H1 (cell line): ENCODE data around the gene SLC39A2. TPM values are rescaled to one million over a fixed set of nuclear protein-coding genes. Genes with fewer than 3 reads are reported as not detected.

Source experiments
- CTCF ChIA-PET: fragments of 300-600 bp; sonication (Branson Sonifier 250); formaldehyde crosslinking; loops from one replicate; lab custom pipeline; 2021; ENCODE audit not compliant: partially characterized antibody; lab: Charles Lee
- POLR2A ChIA-PET: fragments of 300-600 bp; sonication (Branson Sonifier 250); formaldehyde crosslinking; loops from one replicate; lab custom pipeline; 2021; ENCODE audit warnings: inconsistent platforms; ENCODE audit not compliant: partially characterized antibody; lab: Charles Lee
- DNase-seq, 2 experiments: peaks; one replicate each; pipeline versions ENCODE4 v3.0.0 to v3.0.0-alpha.2; 2010 to 2022; ENCODE audit warnings: low spot score in 2 of 2, low read depth in 1 of 2, mixed read lengths in 1 of 2
- FAIRE-seq: peaks from 2 replicates; lab custom pipeline; 2011; peaks lifted over from hg19 to GRCh38; lab: Jason Lieb, UNC
- H2AFZ ChIP-seq: 2 replicates; pipeline ENCODE4 v1.8.1; 2012; ENCODE audit warnings: low read length, inconsistent platforms
- H2AK5ac ChIP-seq: 2 replicates; pipeline ENCODE4 v1.6.1; 2013; ENCODE audit warnings: low read depth, low read length
- H2BK120ac ChIP-seq: replicated peaks from 2 replicates; pipeline ENCODE3; 2013; ENCODE audit warnings: low read depth, low read length, inconsistent platforms
- H2BK12ac ChIP-seq: 2 replicates; pipeline ENCODE4 v1.6.1; 2013; ENCODE audit warnings: low read depth, low read length
- H2BK15ac ChIP-seq: 2 replicates; pipeline ENCODE4 v1.6.1; 2013; ENCODE audit warnings: low read length
- H2BK20ac ChIP-seq: 2 replicates; pipeline ENCODE4 v1.6.1; 2013; ENCODE audit warnings: low read length
- H2BK5ac ChIP-seq: 2 replicates; pipeline ENCODE4 v1.6.1; 2013; ENCODE audit warnings: low read depth, low read length
- H3K14ac ChIP-seq: 2 replicates; pipeline ENCODE4 v1.6.1; 2013; ENCODE audit warnings: inconsistent platforms; ENCODE audit not compliant: insufficient read length
- H3K18ac ChIP-seq: 2 replicates; pipeline ENCODE4 v1.6.1; 2013; ENCODE audit warnings: low read length; ENCODE audit errors: extremely low read depth
- H3K23ac ChIP-seq: 2 replicates; pipeline ENCODE4 v1.6.1; 2013; ENCODE audit warnings: inconsistent platforms; ENCODE audit not compliant: insufficient read length
- H3K23me2 ChIP-seq: 2 replicates; pipeline ENCODE4 v1.6.1; 2013; ENCODE audit warnings: low read depth, low read length
- H3K27ac ChIP-seq: 2 replicates; pipeline ENCODE4 v1.6.1; 2011; ENCODE audit warnings: low read depth, low read length, inconsistent platforms
- H3K27me3 ChIP-seq, 4 experiments: replicated peaks in 1 of 4; 1 replicate in 1 of 4; 2 replicates in 3 of 4; pipeline versions ENCODE4 v1.6.1 to v1.8.1; 2011 to 2013; ENCODE audit warnings: low read length in 3 of 4, mild to moderate bottlenecking in 3 of 4, inconsistent platforms in 2 of 4, mixed read lengths in 2 of 4, moderate library complexity in 1 of 4; ENCODE audit not compliant: control insufficient read depth in 3 of 4, insufficient read depth in 3 of 4; ENCODE audit errors: extremely low read depth in 1 of 4
- H3K36me3 ChIP-seq, 4 experiments: 2 replicates each; pipeline versions ENCODE4 v1.6.1 to v1.8.1; 2011 to 2013; ENCODE audit warnings: mild to moderate bottlenecking in 4 of 4, low read length in 3 of 4, moderate library complexity in 2 of 4, control low read depth in 1 of 4, inconsistent platforms in 1 of 4; ENCODE audit not compliant: insufficient read depth in 4 of 4, control insufficient read depth in 2 of 4
- H3K4ac ChIP-seq: replicated peaks from 2 replicates; pipeline ENCODE3; 2013; ENCODE audit warnings: low read length, low read depth, mixed read lengths, inconsistent platforms; ENCODE audit not compliant: insufficient read length
- H3K4me1 ChIP-seq, 4 experiments: replicated peaks in 1 of 4; 1 replicate in 1 of 4; 2 replicates in 3 of 4; pipeline versions ENCODE4 v1.6.1 to v1.8.1; 2011 to 2013; ENCODE audit warnings: low read length in 3 of 4, inconsistent platforms in 2 of 4, mixed read lengths in 1 of 4; ENCODE audit not compliant: insufficient read depth in 4 of 4, control insufficient read depth in 3 of 4
- H3K4me2 ChIP-seq, 2 experiments: 2 replicates each; pipeline versions ENCODE4 v1.6.1 to v1.8.1; 2011 to 2013; ENCODE audit warnings: low read depth in 2 of 2, low read length in 2 of 2, control low read depth in 1 of 2, inconsistent platforms in 1 of 2, mild to moderate bottlenecking in 1 of 2; ENCODE audit not compliant: insufficient read depth in 1 of 2
- H3K4me3 ChIP-seq, 4 experiments: fragments of 200-600, 300-600 bp in 1 of 4; sonication (generic), shearing (Covaris generic), sonication (Bioruptor Twin) in 1 of 4; 2 replicates each; pipeline versions ENCODE4 v1.5.1 to v1.8.1; 2011 to 2016; ENCODE audit warnings: low read length in 4 of 4, low read depth in 3 of 4, control low read depth in 2 of 4, inconsistent platforms in 2 of 4, mild to moderate bottlenecking in 2 of 4, mixed read lengths in 1 of 4, moderate library complexity in 1 of 4; ENCODE audit not compliant: insufficient read depth in 2 of 4; ENCODE audit errors: extremely low read depth in 1 of 4
- H3K56ac ChIP-seq: replicated peaks from 2 replicates; pipeline ENCODE3; 2013; ENCODE audit warnings: low read depth, mild to moderate bottlenecking, mixed read lengths, low read length, inconsistent platforms; ENCODE audit not compliant: insufficient read length
- H3K79me1 ChIP-seq: 2 replicates; pipeline ENCODE4 v1.6.1; 2013; ENCODE audit warnings: low read depth, low read length, control low read depth
- H3K79me2 ChIP-seq, 2 experiments: 2 replicates each; pipeline versions ENCODE4 v1.6.1 to v1.8.1; 2012 to 2013; ENCODE audit warnings: low read length in 2 of 2, mild to moderate bottlenecking in 2 of 2, inconsistent platforms in 1 of 2; ENCODE audit not compliant: insufficient read depth in 2 of 2, control insufficient read depth in 1 of 2
- H3K9ac ChIP-seq, 4 experiments: replicated peaks in 1 of 4; 1 replicate in 1 of 4; 2 replicates in 3 of 4; pipeline versions ENCODE4 v1.6.1 to v1.8.1; 2011 to 2013; ENCODE audit warnings: low read depth in 3 of 4, low read length in 3 of 4, control low read depth in 2 of 4, mild to moderate bottlenecking in 2 of 4, moderate library complexity in 2 of 4, inconsistent platforms in 1 of 4; ENCODE audit errors: extremely low read depth in 1 of 4
- H3K9me3 ChIP-seq, 2 experiments: 2 replicates each; pipeline versions ENCODE4 v1.6.1 to v1.8.1; 2012 to 2013; ENCODE audit warnings: mild to moderate bottlenecking in 2 of 2, moderate library complexity in 2 of 2, control low read depth in 1 of 2, inconsistent platforms in 1 of 2, low read depth in 1 of 2, low read length in 1 of 2, mixed read lengths in 1 of 2; ENCODE audit not compliant: insufficient read depth in 2 of 2
- H4K20me1 ChIP-seq, 2 experiments: replicated peaks in 1 of 2; 2 replicates each; pipeline versions ENCODE3 to v1.8.1; 2011 to 2013; ENCODE audit warnings: inconsistent platforms in 2 of 2, low read length in 2 of 2, mild to moderate bottlenecking in 1 of 2; ENCODE audit not compliant: insufficient read depth in 2 of 2, control insufficient read depth in 1 of 2
- H4K5ac ChIP-seq: 2 replicates; pipeline ENCODE4 v1.6.1; 2013; ENCODE audit warnings: low read length, low read depth, mixed read lengths, inconsistent platforms; ENCODE audit not compliant: insufficient read length
- H4K8ac ChIP-seq: 2 replicates; pipeline ENCODE4 v1.8.0; 2013; ENCODE audit warnings: mild to moderate bottlenecking, moderate library complexity, low read length, inconsistent platforms; ENCODE audit not compliant: insufficient read depth; ENCODE audit errors: extremely low read depth
- H4K91ac ChIP-seq: replicated peaks from 2 replicates; pipeline ENCODE3; 2013; ENCODE audit warnings: low read length, mixed read lengths, inconsistent platforms; ENCODE audit not compliant: insufficient read length
- BCL11A ChIP-seq, 2 experiments: IDR thresholded peaks; one replicate each; pipeline ENCODE4 v1.6.1; 2011; ENCODE audit warnings: low read depth in 2 of 2, low read length in 2 of 2, mild to moderate bottlenecking in 2 of 2
- CREB1 ChIP-seq: IDR thresholded peaks from 2 replicates; pipeline ENCODE4 v1.6.1; 2012; ENCODE audit warnings: inconsistent platforms
- E2F6 ChIP-seq: IDR thresholded peaks from 2 replicates; pipeline ENCODE4 v1.6.1; 2012; ENCODE audit warnings: inconsistent platforms
- FOSL1 ChIP-seq: IDR thresholded peaks from 2 replicates; pipeline ENCODE4 v1.6.1; 2011; ENCODE audit warnings: mild to moderate bottlenecking, low read depth, low read length, moderate library complexity; ENCODE audit not compliant: insufficient read depth
- GABPA ChIP-seq: IDR thresholded peaks from 2 replicates; pipeline ENCODE4 v1.6.1; 2011; ENCODE audit warnings: mild to moderate bottlenecking, low read length, moderate library complexity, borderline replicate concordance; ENCODE audit not compliant: insufficient read depth
- HDAC2 ChIP-seq, 2 experiments: fragments of 300-600 bp in 1 of 2; sonication (generic) in 1 of 2; IDR thresholded peaks; 2 replicates each; pipeline ENCODE4 v1.6.1; 2011 to 2012; ENCODE audit warnings: low read depth in 2 of 2, low read length in 2 of 2, mild to moderate bottlenecking in 2 of 2, moderate library complexity in 2 of 2, borderline replicate concordance in 1 of 2, inconsistent platforms in 1 of 2
- KDM1A ChIP-seq: fragments of 200-600, 300-600 bp; sonication (generic); IDR thresholded peaks from 2 replicates; pipeline ENCODE4 v1.7.1; 2016; ENCODE audit warnings: mild to moderate bottlenecking, low read length, borderline replicate concordance
- KDM4A ChIP-seq: IDR thresholded peaks from one replicate; pipeline ENCODE4 v1.7.1; 2012; ENCODE audit warnings: low read depth, mild to moderate bottlenecking, moderate library complexity, low read length, inconsistent platforms; ENCODE audit not compliant: severe bottlenecking
- PHF8 ChIP-seq: fragments of 200-600 bp; sonication (generic); conservative IDR thresholded peaks from 2 replicates; pipeline ENCODE4 v1.7.1; 2012; ENCODE audit warnings: low read depth, mild to moderate bottlenecking, inconsistent platforms, low read length, moderate library complexity
- SUZ12 ChIP-seq: fragments of 200-600 bp; sonication (generic); IDR thresholded peaks from 2 replicates; pipeline ENCODE4 v1.6.1; 2012; ENCODE audit warnings: mild to moderate bottlenecking, inconsistent platforms, low read length, moderate library complexity, mixed read lengths
- TAF1 ChIP-seq: IDR thresholded peaks from 2 replicates; pipeline ENCODE4 v1.6.1; 2011; ENCODE audit warnings: mild to moderate bottlenecking, low read depth, low read length
- TCF12 ChIP-seq: IDR thresholded peaks from 2 replicates; pipeline ENCODE4 v1.6.1; 2011; ENCODE audit warnings: low read depth, mild to moderate bottlenecking, low read length
- WGBS, 2 experiments: shearing (Covaris generic) in 1 of 2; methylation state at CpG; one replicate each; pipeline versions ENCODE4 v1.1.6 to v1.1.7; 2013 to 2015; ENCODE audit warnings: low lambda C conversion rate in 2 of 2, mixed read lengths in 2 of 2, inconsistent platforms in 1 of 2, low coverage in 1 of 2, missing lambda C conversion rate in 1 of 2; ENCODE audit not compliant: insufficient replicate concordance in 2 of 2, insufficient coverage in 1 of 2, insufficient read length in 1 of 2; ENCODE audit errors: extremely low coverage in 1 of 2, missing lambda C conversion rate in 1 of 2; 5-methylcytosine and 5-hydroxymethylcytosine counted together
- polyA plus RNA-seq, 7 experiments: library from polyadenylated mRNA; depleted of rRNA in 3 of 7; stranded (reverse) in 5 of 7; unstranded in 2 of 7; fragments of >200 nt in 5 of 7; fragments of 200-250 nt in 2 of 7; gene quantifications; 1 replicate in 5 of 7; 2 replicates in 1 of 7; 4 replicates in 1 of 7; pipeline versions ENCODE4 v1.2.1 to v1.2.3, GENCODE V29; 2011 to 2013; ENCODE audit warnings: missing spikeins in 2 of 7, mixed read lengths in 2 of 7
- total RNA-seq: library from RNA; stranded (reverse); fragmentation: NEBNext Ultra II Directional; extraction: Animal tissue kit (Norgen Biotek cat#: 25700); gene quantifications from 2 replicates; pipeline ENCODE4 v1.2.1, GENCODE V29; 2021

SLC39A2 gene
- total and polyA plus RNA-seq, 2 of the 8 experiments (the other 6 are each of a cell fraction or from before 2014, with no cell fraction given) = 0.14 to 0.22 TPM

DNA sequence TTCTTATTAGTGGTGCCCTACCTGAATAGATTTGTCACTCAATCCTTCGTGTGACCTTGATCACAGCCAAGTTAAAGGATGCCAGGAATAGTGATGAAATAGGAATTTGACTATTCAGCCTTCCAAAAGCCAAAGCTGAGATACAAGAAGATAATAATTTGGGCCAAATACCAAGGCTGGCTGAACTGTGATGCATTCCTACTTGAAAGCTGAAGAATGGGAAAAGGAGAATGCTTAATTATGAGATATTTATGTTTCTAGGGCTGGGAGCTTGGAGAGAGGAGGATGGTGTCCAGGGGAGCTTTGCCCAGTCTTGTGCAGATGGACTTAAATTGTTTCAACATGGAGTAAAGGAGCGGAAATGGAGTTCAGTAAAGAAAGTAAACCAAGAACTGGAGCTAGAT lies 48.3 kb downstream of the SLC39A2 start:
- H2AFZ ChIP-seq = no peak overlapping the region
- DNase-seq (no peak), FAIRE-seq (no peak)
- H3K18ac ChIP-seq = no peak overlapping the region
- H3K9ac ChIP-seq = no peak overlapping the region
- H2BK15ac ChIP-seq = no peak overlapping the region
- H4K5ac ChIP-seq = no peak overlapping the region
- no peak overlapping the region for H3K4me2 ChIP-seq
- H3K4me3 ChIP-seq = no peak overlapping the region
- CTCF ChIA-PET = interaction anchor here (0.9 to 3.7 kb wide), 18 partner anchors 10 to 89 kb away, joined by 3 to 28 read pairs (median 4); partner anchors contain the start of gene RNASE8
- no peak overlapping the region for H2BK12ac ChIP-seq
- H3K14ac ChIP-seq = no peak overlapping the region
- no peak overlapping the region for H2BK120ac ChIP-seq
- POLR2A ChIA-PET = interaction anchor here (0.9 to 1.1 kb wide), 3 partner anchors 24 to 31 kb away, joined by 3 read pairs; no protein-coding TSS in a partner anchor
- H4K8ac ChIP-seq = no peak overlapping the region
- no peak overlapping the region for H2AK5ac ChIP-seq
- peaks cover 0 to 3% (median 0%) of the 10 kb centered on the region in 4 experiments; a peak in 1 of 7 replicates for H3K27me3 ChIP-seq
- no peak overlapping the region for H4K91ac ChIP-seq
- no peak overlapping the region for H3K56ac ChIP-seq
- no peak overlapping the region for H2BK5ac ChIP-seq
- H2BK20ac ChIP-seq = no peak overlapping the region
- whole genome bisulfite sequencing, 2 experiments = 86% methylated on average over 2 of the region's 2 CpGs; no CpG with 5 or more reads in 1 of the 2 experiments
- no peak overlapping the region for H3K27ac ChIP-seq
- H3K79me2 ChIP-seq = no peaks in the 10 kb centered on the region
- H3K23ac ChIP-seq = no peak overlapping the region
- H3K79me1 ChIP-seq = no peaks in the 10 kb centered on the region
- no peaks in the 10 kb centered on the region for H3K4me1 ChIP-seq
- no peaks in the 10 kb centered on the region for H3K23me2 ChIP-seq
- no peaks in the 10 kb centered on the region for H3K9me3 ChIP-seq
- no peaks in the 10 kb centered on the region for H3K36me3 ChIP-seq
- H4K20me1 ChIP-seq = no peaks in the 10 kb centered on the region
- no peak overlapping the region for H3K4ac ChIP-seq
- no peak for TF ChIP-seq TAF1
- no peak for TF ChIP-seq GABPA
- no peak for TF ChIP-seq PHF8
- no peak for TF ChIP-seq E2F6
- TF ChIP-seq CREB1 = no peak
- no peak for TF ChIP-seq FOSL1
- no peak for TF ChIP-seq BCL11A (IDR thresholded peaks at IDR 0.05; ENCODE audit: low read depth in 2 of 2, low read length in 2 of 2)
- no peak for TF ChIP-seq TCF12
- no peak for TF ChIP-seq HDAC2 (IDR thresholded peaks at IDR 0.05; ENCODE audit: borderline replicate concordance in 1 of 2, low read depth in 2 of 2, low read length in 2 of 2)
- TF ChIP-seq KDM1A = no peak
- TF ChIP-seq SUZ12 = no peak
- TF ChIP-seq KDM4A = no peak
